HG03025 (cell line): ENCODE results near the gene GIGYF2.

ENCODE experiments used
- ATAC-seq: cut with Tn5 transposase; IDR thresholded peaks from one replicate; pipeline ENCODE4 v1.9.1; 2021; ENCODE audit warnings: mild to moderate bottlenecking, moderate library complexity; ENCODE audit not compliant: unreplicated experiment, low FRiP score

Gene GIGYF2

DNA sequence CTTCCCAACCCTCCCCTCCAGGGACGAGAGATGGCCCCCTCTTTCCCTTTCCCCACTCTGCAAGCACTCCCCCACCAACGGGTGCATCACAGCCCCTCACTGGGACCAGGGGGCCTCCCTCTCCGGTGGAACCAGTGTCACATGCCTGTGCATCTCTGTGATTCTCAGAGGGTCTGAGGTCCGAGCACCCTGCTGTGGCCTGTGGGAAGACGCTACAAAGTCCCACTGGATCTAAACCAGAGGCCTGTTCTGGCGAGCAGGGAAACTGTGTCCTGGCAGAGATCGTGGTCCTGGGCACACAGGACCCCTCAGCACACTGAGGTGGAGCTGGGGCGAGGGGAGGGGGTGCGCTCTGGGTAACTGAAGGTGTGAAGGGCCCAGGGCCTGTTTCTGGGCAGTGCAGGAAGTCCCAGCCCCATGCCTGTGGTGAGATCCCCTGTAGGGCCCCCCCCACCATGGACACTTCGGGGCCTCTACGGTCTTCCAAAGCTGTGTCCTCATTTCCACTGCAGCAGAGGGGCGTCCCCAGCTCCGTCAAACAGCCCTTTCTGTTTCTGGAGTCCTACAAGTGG, 180.9 kb downstream of the GIGYF2 start:
- ATAC-seq, result no peak

DNA sequence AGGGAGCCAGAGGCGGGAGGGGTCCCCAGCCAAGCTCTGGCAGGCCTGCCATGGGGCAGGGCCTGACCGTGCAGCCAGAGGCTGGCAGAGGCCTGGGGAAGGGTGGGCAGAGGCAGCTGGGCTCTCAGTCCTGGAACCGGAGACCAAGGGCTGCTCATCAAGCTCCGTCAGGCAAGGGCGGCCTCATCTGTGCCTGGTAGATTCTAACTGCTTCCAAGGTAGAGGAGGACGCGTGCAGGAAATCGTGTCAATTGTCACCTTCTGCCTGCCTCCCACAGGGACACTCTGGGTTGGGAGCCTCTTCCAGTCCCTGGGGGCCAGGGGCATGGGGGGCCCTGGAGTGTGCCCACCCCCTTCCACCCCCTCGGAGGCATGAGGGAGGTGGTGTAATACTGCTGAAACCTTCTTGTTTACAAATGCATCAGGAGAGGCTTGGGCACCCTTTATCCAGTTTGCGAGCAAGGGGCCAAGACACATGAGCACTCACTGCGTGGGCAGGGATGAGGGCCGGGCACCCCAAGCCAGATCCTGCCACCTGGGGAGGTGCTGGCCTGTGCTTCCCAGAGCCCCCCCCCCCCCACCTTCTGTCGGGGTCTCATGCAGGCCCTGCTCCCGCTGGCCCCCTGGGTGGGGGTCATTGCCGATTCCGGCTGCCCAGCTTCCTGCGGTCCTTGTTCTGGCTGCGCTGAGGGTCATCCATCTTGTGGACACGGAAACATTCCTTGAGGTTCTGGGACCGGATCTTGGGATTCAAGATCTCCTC, 181.9 kb downstream of the GIGYF2 start:
- ATAC-seq, result no peak

DNA sequence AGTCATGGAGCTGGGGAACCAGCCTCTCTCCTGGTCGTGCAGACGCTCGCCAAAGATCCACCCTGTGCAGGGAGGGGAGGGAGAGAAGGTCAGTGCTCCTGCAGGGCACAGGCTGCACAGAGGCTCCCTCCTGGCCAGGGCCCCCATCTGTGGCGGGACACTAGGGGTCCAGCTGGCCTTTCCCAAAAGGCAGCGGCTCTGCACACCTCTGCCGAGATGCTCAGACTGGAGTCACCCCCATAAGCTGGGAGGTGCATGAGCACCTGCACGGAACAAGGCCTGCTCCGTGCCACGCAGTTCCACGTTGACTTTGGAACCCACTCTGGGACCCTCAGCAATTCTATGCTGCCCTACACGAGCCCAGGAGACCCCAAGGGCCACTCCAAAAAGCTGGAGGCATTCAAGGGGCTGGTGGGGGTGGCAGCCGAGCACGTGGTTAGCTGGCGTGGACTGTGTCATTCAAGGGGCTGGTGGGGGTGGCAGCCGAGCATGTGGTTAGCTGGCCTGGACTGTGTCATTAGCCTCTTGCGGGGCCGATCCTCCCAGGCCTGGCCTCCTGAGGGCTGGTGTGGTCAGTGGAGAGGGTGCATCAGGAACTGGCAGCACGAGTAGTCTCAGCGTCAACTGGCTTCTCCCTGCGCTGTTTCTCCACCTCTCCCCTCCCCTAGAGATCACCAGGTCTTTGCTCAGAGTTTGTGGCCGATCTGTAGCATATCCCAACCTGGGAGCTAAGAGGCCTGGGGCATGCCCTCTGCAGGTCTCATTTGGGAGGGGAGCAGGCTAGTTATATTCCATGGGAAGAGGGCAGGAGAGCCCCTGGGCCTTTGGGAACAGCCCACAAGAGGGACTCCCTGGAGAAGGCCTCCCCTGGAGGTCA, 182.7 kb downstream of the GIGYF2 start:
- no peak for ATAC-seq

DNA sequence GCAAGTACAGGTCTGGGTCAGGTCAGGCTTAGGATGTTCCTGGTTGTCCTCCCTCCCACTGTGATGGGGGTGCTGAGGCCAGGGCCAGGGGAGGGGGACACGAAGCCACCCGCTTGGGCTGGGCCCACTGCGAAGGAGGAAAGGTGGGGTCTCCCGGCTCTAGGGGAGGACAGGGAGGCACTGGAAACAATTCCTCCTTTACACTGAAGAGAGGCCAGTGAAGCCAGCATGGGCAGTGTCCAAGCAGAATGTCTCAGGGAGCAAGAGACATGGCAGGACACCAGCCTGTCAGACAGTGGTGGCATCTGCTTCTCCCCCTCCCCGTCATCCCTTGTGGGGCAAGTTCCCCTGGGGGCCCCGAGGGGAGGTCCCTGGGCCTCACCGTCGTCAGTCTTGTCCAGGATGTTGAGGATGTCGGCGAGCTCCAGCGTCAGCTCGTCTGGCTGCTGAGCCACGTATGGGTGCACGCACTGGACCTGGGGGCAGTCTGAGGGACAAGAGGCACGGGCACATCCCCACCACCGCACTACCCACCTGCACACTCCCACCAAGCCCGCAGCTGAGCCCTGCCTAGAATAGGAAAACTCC, 183.7 kb downstream of the GIGYF2 start:
- no peak for ATAC-seq

DNA sequence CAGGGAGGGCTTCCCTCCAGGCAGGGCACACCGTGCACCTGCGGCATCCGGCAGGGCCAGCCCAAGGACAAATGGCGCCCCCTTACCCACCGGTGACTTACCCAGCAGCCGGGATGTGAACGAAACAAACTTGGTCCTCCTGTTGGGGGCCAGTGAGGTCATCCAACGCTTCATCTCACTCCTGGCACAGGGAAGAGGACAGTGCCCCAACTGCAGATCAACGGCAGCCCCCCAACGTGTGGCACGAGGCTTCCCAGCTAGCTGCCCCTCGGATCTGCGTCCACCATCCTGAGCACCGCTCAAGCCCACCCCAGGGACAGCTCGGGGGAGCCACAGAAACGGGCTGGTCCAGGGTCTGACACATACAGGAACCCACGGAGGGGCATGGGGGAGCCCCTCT, 185.0 kb downstream of the GIGYF2 start:
- ATAC-seq, result no peak

DNA sequence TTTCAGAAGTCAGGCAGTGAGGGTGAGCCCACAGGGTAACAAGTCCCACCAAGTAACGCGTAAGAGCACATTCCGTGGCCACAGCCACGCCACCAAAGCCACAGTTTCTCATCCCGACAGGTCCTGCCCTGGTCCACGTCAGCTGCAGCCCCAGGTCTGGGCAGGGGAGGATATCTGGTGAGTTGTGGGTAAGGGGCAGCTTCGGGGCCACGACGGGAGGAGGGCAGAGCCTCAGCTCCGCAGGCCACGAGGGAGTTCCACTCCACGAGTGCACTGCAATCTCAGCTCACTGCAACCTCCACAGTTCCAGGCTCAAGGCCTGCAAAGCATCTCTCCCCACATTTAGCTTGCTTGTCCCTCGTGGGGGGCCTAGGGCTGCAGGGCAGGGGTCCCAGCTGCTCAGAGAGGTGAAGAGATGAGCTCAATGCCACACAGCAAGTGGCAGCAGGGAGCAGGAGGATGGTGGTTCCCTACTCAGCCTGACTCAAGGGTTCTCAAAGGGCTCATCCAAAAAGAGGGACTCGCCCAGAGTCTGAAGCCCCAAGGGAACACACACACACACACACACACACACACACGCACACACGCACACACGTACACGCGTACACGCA, 185.5 kb downstream of the GIGYF2 start:
- ATAC-seq, result no peak

DNA sequence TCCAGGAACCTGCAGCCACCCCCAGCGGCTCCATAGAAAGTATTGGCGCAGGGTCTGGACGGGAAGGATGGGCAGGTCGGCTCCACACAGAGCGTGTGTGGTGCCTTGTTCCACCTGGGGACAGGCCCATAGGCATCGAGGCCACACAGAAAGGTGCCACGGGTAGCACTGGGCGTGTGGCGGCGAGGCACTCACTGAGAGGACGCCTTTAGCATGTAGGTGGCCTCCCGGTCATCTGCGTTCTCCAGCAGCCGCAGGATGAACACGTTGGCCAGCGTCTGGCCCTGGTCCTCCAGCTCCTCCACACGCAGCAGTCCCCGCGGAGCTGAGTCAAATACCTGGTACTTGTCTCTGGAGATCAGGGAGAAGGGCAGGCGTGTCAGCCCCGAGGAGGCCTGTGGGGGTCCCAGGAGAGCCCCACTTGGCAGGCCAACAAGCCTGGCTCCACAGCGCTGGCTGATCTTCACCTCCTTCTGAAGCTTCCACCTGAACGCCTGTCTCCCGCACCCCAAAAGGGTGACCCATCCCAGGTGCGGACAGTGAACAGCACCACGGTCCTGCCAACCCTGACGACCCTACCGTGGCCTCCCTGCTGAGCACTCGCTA, 186.1 kb downstream of the GIGYF2 start:
- no peak for ATAC-seq

DNA sequence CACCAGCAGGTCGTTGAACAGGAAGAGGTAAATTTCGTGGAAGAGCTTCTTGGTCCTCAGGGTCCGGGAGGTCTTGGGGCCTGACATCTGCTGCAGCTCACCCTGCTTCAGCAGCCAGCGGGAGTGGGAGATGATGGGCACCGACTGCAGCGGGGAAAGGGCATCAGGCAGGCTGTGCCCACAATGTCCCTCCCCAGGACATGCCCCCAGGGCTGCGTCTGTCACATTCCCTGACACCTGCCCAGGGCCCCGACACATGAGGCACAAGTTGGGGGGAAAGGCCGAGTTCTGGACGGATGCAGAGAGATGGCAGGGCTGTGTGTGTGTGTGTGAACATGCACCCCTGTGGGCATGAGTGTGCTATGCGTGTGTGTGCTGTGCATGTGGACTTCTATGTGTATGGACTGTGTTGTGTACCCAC, 186.9 kb downstream of the GIGYF2 start:
- ATAC-seq, result no peak

DNA sequence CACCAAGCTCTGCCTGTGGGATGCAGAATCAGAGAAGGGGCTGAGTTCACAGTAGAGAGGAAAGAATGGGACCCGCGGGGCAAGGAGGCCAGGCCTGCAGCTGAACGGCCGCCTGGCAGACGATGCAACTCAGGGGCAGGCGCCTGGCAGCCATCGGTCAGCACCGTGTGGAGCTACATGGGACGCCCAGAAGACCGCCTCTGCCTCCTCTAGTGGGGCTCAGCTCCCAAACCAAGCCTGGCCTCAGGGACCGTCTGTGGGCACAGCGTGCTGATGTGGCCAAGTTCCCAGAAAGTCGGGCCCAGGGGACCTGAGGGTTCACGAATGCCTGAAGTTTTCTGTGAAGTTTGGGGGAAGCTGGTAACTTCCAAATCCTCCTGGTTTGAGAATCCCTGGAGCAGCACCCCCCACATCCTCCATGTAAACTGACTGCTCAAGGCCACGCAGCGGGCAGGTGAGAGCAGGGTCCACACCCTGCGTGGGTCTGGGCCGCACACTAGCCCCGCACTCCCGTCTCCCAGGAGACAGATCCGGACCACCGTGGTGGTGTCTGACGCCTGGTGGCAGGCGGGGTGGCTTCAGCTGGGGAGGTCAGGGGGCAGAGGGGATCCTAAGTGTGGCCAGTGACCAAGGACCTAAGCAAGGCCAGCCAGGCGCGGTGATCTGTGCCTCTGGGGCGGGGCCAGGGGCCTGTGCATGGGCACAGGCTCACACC, 187.6 kb downstream of the GIGYF2 start:
- ATAC-seq, result no peak

DNA sequence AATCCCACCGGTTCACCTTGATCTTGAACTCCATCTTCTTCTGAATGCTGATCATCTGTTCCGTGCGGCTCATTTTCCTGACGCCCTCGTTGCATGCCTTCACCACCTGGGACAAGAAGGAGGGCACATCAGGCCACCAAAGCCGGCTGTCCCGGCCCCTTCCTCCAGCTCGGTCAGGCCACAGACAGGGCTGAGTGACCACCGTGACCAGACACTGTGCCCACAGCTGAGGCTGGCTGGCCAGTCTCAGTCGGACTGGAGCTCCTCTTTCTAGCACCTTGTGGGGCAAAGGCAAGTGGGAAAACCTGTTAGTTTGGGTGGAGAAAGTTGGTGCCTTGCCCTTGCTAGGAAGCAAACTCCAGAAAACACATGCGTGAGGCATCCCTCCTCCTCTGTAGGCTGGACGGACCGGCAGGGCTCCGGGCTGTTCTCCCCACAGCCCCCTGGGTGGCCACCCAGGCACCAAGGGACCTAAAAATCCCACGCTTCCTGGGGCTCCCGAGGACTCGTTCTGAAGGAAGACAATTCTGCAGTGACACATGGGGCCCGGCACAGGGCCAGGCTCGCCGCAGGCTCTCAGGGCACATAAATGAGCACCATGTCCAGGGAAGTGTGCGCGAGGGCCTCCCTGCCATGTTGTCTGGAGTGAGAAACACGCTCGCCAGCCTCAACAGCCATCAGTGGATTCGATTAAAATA, 188.3 kb downstream of the GIGYF2 start:
- no peak for ATAC-seq

DNA sequence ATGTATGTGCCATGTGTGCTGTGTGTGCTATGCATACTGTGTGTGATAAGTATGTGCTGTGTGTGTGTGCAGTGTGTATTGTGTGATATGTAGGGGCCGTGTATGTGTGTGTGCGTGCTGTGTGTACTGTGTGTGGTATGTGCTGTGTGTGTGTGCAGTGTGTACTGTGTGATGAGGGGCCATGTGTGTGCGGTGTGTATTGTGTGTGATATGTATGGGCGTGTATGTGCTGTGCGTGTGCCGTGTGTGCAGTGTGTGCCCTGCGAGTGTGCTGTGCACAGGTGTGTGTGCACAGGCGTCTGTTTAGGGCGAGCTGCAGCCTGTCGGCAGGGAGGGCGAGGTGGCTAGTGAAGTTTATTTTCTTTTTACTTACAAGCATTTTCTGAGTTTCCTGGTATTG, 189.0 kb downstream of the GIGYF2 start:
- ATAC-seq, result no peak

DNA sequence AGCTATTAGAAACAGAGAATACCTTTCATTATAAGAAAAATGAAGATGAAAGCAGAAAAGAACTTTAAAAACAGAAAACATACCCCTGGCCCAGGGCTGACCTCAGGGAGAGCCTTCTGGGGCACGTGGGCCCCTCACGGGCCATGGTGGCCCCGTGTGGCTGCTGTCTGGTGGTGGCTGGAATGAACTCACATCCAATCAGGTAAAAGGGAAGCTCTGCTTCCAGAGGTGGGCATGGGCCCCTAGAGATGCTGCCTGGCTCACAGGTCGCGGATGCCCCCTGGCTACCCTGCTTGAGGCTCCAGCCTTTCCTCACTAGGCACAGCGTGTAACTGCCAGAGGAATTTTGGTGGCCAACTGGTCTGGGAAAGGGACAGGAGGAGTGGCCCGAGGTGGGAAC, 189.5 kb downstream of the GIGYF2 start:
- ATAC-seq, result no peak

DNA sequence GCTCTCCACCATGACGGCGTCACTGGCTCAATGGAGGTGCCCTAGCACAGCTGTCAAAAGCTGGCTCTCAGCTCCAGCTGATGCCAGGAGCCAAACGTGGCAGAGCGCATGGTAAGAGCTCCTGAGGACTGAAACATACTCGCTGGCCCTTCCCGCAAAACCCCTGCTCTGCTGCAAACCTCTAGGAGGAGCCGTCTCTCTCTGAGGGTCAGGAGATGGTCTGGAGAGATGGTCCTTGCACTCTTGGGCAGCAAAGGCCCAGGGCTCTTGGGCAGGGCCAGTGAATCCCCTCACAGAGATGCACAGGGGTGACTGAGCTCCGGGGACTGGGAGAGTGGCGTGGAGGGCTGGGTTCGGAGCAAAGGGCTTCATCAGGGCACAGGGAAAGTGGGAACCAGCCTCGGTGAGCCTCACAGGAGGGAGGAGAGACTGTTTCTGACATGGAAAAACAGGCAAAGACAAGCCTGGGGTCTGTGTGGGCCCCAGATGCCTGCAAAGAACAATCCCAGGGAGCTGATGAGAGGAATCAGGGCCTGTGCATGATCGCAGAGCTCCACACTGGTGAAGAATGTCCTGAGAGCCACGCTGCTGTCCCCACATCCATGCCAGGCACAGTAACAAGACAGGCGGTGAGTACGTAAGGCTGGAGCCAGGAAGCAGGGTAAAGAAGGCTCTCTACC, 190.2 kb downstream of the GIGYF2 start:
- ATAC-seq, result no peak

DNA sequence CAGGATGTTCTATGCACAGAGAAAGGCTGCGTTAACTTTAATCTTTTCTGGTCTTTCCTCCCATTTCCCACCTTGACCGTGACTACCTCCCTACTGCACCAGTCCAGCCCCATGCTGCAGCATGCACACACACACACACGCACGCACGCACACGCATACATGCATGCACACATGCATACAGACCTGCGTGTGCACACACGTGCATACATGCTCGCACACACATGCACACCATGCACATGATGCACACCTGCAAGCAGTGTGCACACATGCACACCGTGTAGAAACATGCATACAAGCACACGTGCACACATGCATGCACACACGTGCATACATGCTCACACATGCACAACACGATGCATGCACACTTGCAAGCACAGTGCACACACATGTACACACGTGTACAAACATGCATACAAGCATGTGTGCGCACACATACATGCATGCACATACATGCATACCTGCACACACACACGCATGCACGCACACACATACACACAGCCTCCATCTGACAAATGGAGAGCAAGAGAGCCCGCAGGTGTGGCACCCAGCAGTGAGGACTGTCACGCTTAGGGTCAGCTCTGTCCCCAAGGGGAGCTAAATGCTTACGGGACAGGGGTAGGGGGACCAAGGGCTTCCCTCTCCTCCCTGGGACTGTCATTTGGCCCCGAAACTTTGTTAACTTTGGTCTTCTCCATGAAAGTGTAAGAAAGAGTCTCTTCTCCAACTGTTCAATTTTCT, 191.1 kb downstream of the GIGYF2 start:
- no peak for ATAC-seq

DNA sequence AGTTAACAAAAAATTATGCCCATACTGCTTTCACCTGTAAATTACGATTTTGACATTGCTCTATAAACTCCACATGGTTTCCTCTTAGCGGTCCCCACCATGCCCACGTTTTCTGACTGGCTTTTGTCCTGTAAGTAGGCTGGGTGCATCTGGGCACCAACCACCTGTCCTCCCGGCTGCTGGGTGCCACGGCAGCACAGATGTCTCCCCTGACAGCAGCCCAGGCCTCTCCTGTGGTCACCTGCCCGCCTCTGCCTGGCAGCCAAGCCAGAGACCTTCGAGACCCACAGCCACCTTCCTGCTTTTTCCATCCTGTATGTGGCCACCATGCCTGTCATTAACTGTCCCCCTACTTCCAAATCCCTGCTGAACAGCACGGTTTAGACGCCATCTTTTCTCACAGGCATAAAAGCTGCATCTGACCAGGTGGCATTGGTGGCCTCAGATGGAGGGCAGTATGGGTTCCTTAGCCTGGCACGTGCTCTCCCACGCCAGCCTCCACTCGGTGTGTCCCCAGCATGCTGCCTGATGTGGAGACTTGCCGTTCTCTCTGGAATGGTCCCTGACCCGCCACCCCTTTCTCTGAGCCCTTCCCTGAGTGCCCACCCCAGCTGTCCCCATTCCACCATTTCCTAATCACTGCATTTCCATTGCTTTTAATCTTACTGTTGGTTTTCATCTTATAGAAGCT, 191.9 kb downstream of the GIGYF2 start:
- no peak for ATAC-seq

DNA sequence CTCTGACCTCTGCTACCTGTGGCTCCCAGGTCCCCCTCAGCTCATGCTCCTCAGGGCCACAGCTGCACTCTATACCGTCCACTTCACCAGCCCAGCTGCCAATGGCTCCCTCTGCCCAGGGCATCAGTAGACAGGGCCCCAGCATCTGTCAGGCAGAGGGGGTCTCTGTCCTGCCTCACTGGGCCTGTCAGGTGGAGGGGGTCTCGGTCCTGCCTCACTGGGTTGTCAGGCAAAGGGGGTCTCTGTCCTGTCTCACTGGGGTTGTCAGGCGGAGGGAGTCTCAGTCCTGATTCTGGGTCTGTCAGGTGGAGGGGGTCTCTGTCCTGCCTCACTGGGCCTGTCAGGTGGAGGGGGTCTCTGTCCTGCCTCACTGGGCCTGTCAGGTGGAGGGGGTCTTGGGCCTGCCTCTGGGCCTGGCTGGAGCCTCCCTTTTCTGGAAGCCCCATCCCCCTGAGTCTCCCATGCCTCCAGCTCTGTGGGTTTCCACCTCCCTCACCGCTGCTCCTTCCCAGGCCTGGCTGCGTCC, 192.8 kb downstream of the GIGYF2 start:
- ATAC-seq, result no peak

DNA sequence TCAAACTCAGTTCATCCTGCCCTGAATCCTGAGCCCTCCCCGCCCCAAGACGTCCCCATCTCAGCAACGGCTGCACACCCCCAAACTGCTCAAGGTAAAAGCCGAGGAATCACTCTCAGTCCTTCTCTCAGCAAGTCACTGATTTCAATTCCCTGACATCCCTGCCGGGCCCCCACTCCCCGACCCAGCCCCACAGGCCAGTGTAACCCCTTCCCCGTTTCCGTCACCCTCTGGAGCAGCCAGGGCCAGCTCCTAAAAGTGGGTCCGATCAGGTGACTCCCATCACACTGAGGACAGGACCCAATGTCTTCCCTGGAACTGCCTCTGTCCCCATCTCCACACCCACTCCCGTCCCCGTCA, 193.4 kb downstream of the GIGYF2 start:
- no peak for ATAC-seq
